ENCODE data around the gene TRERF1. TPM values are rescaled to one million over a fixed set of nuclear protein-coding genes. Genes with fewer than 3 reads are reported as not detected.

TRERF1 gene
- total and polyA plus RNA-seq, 2 of the 8 experiments (the other 6 are each of a cell fraction or from before 2014, with no cell fraction given), result 10.8 to 21.5 TPM

GRCh38 chr6:42217519-42218367, 234.0 kb downstream of the TRERF1 start, which contains the start of gene MRPS10:
Gene MRPS10 (minus strand): TSS chr6:42217861. CDS start chr6:42217849, 12 bp downstream.
- Histone ChIP-seq H3K4me2 (ENCODE audit: insufficient read depth in 1 of 2, low read depth in 2 of 2, low read length in 2 of 2) (peak within 1 kb of the TSS; percentile 69 to 70), H3K36me3 (ENCODE audit: control insufficient read depth in 2 of 4, insufficient read depth in 4 of 4, low read length in 3 of 4) (peaks cover 5 to 8% (median 6%) of the 10 kb centered on the region in 4 experiments; a peak in 4 of 8 replicates), H3K27ac (ENCODE audit: low read depth, low read length) (peak within 1 kb of the TSS; percentile 52), H4K5ac (ENCODE audit: insufficient read length, low read depth, low read length) (peak within 1 kb of the TSS; percentile 82), H3K9me3 (ENCODE audit: insufficient read depth in 2 of 2, low read depth in 1 of 2, low read length in 1 of 2) (no peaks in the 10 kb centered on the region), H2AFZ (ENCODE audit: low read length) (peak within 1 kb of the TSS; percentile 23), H3K23me2 (ENCODE audit: low read depth, low read length) (no peaks in the 10 kb centered on the region; the same call in 1 of the 2 replicates), H2BK120ac (replicated peaks; ENCODE audit: low read depth, low read length) (no peak within 1 kb of the TSS), H2BK20ac (ENCODE audit: low read length) (no peak within 1 kb of the TSS), H3K18ac (ENCODE audit: extremely low read depth, low read length) (no peak within 1 kb of the TSS; the same call in 1 of the 2 replicates), H4K20me1 (replicated peaks in 1 of 2; ENCODE audit: control insufficient read depth in 1 of 2, insufficient read depth in 2 of 2, low read length in 2 of 2) (no peaks in the 10 kb centered on the region), H3K79me2 (ENCODE audit: control insufficient read depth in 1 of 2, insufficient read depth in 2 of 2, low read length in 2 of 2) (peaks cover 0 to 9% of the 10 kb centered on the region in 2 experiments; a peak in 2 of 4 replicates), H2BK5ac (ENCODE audit: low read depth, low read length) (0 out of 2 replicates have a peak within 1 kb of the TSS, but pooled peaks have one; percentile 12), H3K4me3 (ENCODE audit: extremely low read depth in 1 of 4, insufficient read depth in 2 of 4, low read depth in 3 of 4, low read length in 4 of 4) (peak within 1 kb of the TSS; percentile 93 to 97 (median 94)), H3K56ac (replicated peaks; ENCODE audit: insufficient read length, low read depth, low read length) (no peak within 1 kb of the TSS), H3K27me3 (replicated peaks in 1 of 4; ENCODE audit: control insufficient read depth in 3 of 4, extremely low read depth in 1 of 4, insufficient read depth in 3 of 4, low read length in 3 of 4) (no peaks in the 10 kb centered on the region), H3K4ac (replicated peaks; ENCODE audit: insufficient read length, low read depth, low read length) (peak within 1 kb of the TSS; percentile 95), H4K91ac (replicated peaks; ENCODE audit: insufficient read length, low read length) (no peak within 1 kb of the TSS), H3K4me1 (replicated peaks in 1 of 4; ENCODE audit: control insufficient read depth in 3 of 4, insufficient read depth in 4 of 4, low read length in 3 of 4) (no peaks in the 10 kb centered on the region; a peak in 1 of 7 replicates), H3K14ac (ENCODE audit: insufficient read length) (no peak within 1 kb of the TSS), H3K9ac (replicated peaks in 1 of 4; ENCODE audit: extremely low read depth in 1 of 4, low read depth in 3 of 4, low read length in 3 of 4) (peak within 1 kb of the TSS; percentile 73 to 88 (median 76)), H2AK5ac (ENCODE audit: low read depth, low read length) (no peak within 1 kb of the TSS), H2BK15ac (ENCODE audit: low read length) (no peak within 1 kb of the TSS), H4K8ac (ENCODE audit: extremely low read depth, insufficient read depth, low read length) (no peak within 1 kb of the TSS), H2BK12ac (ENCODE audit: low read depth, low read length) (no peak within 1 kb of the TSS), H3K23ac (ENCODE audit: insufficient read length) (no peak within 1 kb of the TSS), H3K79me1 (ENCODE audit: low read depth, low read length) (no peaks in the 10 kb centered on the region)
- WGBS, 2 experiments (ENCODE audit: extremely low coverage in 1 of 2, insufficient coverage in 1 of 2, insufficient read length in 1 of 2, insufficient replicate concordance in 2 of 2, low coverage in 1 of 2, low lambda C conversion rate in 2 of 2, missing lambda C conversion rate in 1 of 2), result 14% methylated on average over 29 of the region's 29 CpGs; no CpG with 5 or more reads in 1 of the 2 experiments
- POLR2A ChIA-PET (ENCODE audit: partially characterized antibody), result interaction anchor here (0.7 to 1.2 kb wide), 4 partner anchors 55 to 297 kb away, joined by 3 to 5 read pairs (median 3); partner anchors contain the start of genes BYSL and MED20
- CTCF ChIA-PET (ENCODE audit: partially characterized antibody), result interaction anchor here (0.6 to 7.5 kb wide), 9 partner anchors 11 to 681 kb away, joined by 3 to 52 read pairs (median 4); no protein-coding TSS in a partner anchor
- FAIRE-seq (peak; percentile 80), DNase-seq (ENCODE audit: low read depth in 1 of 2, low spot score in 2 of 2) (peak; percentile 78 to 87)
- no peak for TF ChIP-seq SRF (IDR thresholded peaks at IDR 0.05; ENCODE audit: low read depth, low read length)
- no peak for TF ChIP-seq BRCA1 (IDR thresholded peaks at IDR 0.05; ENCODE audit: low read depth, low read length)
- no peak; the same call in 1 of the 2 replicates for TF ChIP-seq TEAD4 (IDR thresholded peaks at IDR 0.05; ENCODE audit: low read depth, low read length)
- TF ChIP-seq GABPA (IDR thresholded peaks at IDR 0.05; ENCODE audit: borderline replicate concordance, insufficient read depth, low read length), result peak; percentile 96
- peak; percentile 58 for TF ChIP-seq EGR1 (IDR thresholded peaks at IDR 0.05; ENCODE audit: borderline replicate concordance, low read depth, low read length)
- no peak for TF ChIP-seq SUZ12 (IDR thresholded peaks at IDR 0.05; ENCODE audit: low read length)
- TF ChIP-seq GTF2F1 (IDR thresholded peaks at IDR 0.05; ENCODE audit: borderline replicate concordance, low read depth, low read length), result no peak
- peak; percentile 93 for TF ChIP-seq POLR2AphosphoS5 (IDR thresholded peaks at IDR 0.05; ENCODE audit: low read depth, low read length)
- no peak for TF ChIP-seq SP1 (IDR thresholded peaks at IDR 0.05; ENCODE audit: low read depth, low read length)
- peak; percentile 93 for TF ChIP-seq TBP (IDR thresholded peaks at IDR 0.05; ENCODE audit: low read depth, low read length)
- TF ChIP-seq PHF8 (conservative IDR thresholded peaks at IDR 0.05; ENCODE audit: low read depth, low read length), result peak; percentile 90

Measured in H1 (cell line).